GM18526 (cell line): Measurements from ENCODE around the gene FOXP1.

Experiments used
- POLR2A ChIP-seq: IDR thresholded peaks from 3 replicates; pipeline ENCODE4 v1.6.1; 2011; ENCODE audit not compliant: insufficient read length; ENCODE audit errors: extremely low read depth

Gene FOXP1

GRCh38 chr3:71000483-71000882 is 583.0 kb downstream of the FOXP1 start:
- no peak for TF ChIP-seq POLR2A

- TF ChIP-seq POLR2A = no peak
Measured at GRCh38 chr3:70999730-71000129, 583.8 kb downstream of the FOXP1 start.

GRCh38 chr3:70996082-70996481 is 587.4 kb downstream of the FOXP1 start:
- no peak for TF ChIP-seq POLR2A

GRCh38 chr3:70994644-70995043 is 588.9 kb downstream of the FOXP1 start:
- no peak for TF ChIP-seq POLR2A

- no peak for TF ChIP-seq POLR2A
Measured at GRCh38 chr3:70992562-70993204, 590.8 kb downstream of the FOXP1 start.

GRCh38 chr3:70992131-70992530 is 591.4 kb downstream of the FOXP1 start:
- TF ChIP-seq POLR2A = no peak

- no peak for TF ChIP-seq POLR2A
Measured at GRCh38 chr3:70990723-70991122, 592.8 kb downstream of the FOXP1 start.

- TF ChIP-seq POLR2A = no peak
Measured at GRCh38 chr3:70990185-70990584, 593.3 kb downstream of the FOXP1 start.

- TF ChIP-seq POLR2A = no peak
Measured at GRCh38 chr3:70989174-70989573, 594.4 kb downstream of the FOXP1 start.

- TF ChIP-seq POLR2A = no peak
Measured at GRCh38 chr3:70988111-70988510, 595.4 kb downstream of the FOXP1 start.

GRCh38 chr3:70985572-70985971 is 598.0 kb downstream of the FOXP1 start:
- no peak for TF ChIP-seq POLR2A

- no peak for TF ChIP-seq POLR2A
Measured at GRCh38 chr3:70984776-70985482, 598.6 kb downstream of the FOXP1 start.

- TF ChIP-seq POLR2A = no peak
Measured at GRCh38 chr3:70982700-70983140, 600.8 kb downstream of the FOXP1 start.

- TF ChIP-seq POLR2A = no peak
Measured at GRCh38 chr3:70982284-70982683, 601.2 kb downstream of the FOXP1 start.

- TF ChIP-seq POLR2A = no peak
Measured at GRCh38 chr3:70981231-70981880, 602.2 kb downstream of the FOXP1 start.

GRCh38 chr3:70980646-70981170 is 602.8 kb downstream of the FOXP1 start:
- no peak for TF ChIP-seq POLR2A

GRCh38 chr3:70979983-70980645 is 603.4 kb downstream of the FOXP1 start:
- no peak for TF ChIP-seq POLR2A
